IPS-20b (cell line): Measurements from ENCODE around the gene NIPA2.
"Not testable (repeated sequence)": the region's sequence is repeated elsewhere in the genome, so short reads cannot be mapped to it uniquely, and the experiment has no call there.

Experiments
- H3K27ac ChIP-seq: one replicate; pipeline ENCODE4 v1.5.1; 2013; ENCODE audit warnings: low read length
- H3K27me3 ChIP-seq: 2 replicates; pipeline ENCODE4 v1.6.1; 2013; ENCODE audit warnings: mild to moderate bottlenecking, low read length, inconsistent platforms; ENCODE audit not compliant: insufficient read depth
- H3K36me3 ChIP-seq: 2 replicates; pipeline ENCODE4 v1.6.1; 2013; ENCODE audit warnings: low read depth, mild to moderate bottlenecking, inconsistent platforms, low read length, moderate library complexity; ENCODE audit not compliant: insufficient read depth
- H3K4me1 ChIP-seq: 2 replicates; pipeline ENCODE4 v1.6.1; 2013; ENCODE audit warnings: mild to moderate bottlenecking, control low read depth, inconsistent platforms, low read length, moderate library complexity; ENCODE audit not compliant: insufficient read depth
- H3K4me3 ChIP-seq: 2 replicates; pipeline ENCODE4 v1.5.1; 2013; ENCODE audit warnings: mild to moderate bottlenecking, low read length, inconsistent platforms
- H3K9ac ChIP-seq: 2 replicates; pipeline ENCODE4 v1.6.1; 2013; ENCODE audit warnings: low read depth, mild to moderate bottlenecking, inconsistent platforms, low read length, moderate library complexity
- H3K9me3 ChIP-seq: 2 replicates; pipeline ENCODE4 v1.6.1; 2013; ENCODE audit warnings: mild to moderate bottlenecking, low read depth, low read length, inconsistent platforms; ENCODE audit not compliant: insufficient read depth

NIPA2 gene

GRCh38 chr15:22838292-22839042 lies at the start of gene NIPA2:
TSS of gene NIPA2 (plus strand) at chr15:22838666. CDS start at chr15:22851732, 13,066 bp downstream.
- Histone ChIP-seq H3K27me3 (no peaks in the 10 kb centered on the region), H3K4me3 (peak within 1 kb of the TSS; percentile 90), H3K9ac (peak within 1 kb of the TSS; percentile 91), H3K4me1 (peaks cover 5% of the 10 kb centered on the region; the same call in 1 of the 2 replicates), H3K9me3 (no peaks in the 10 kb centered on the region), H3K36me3 (peaks cover 12% of the 10 kb centered on the region), H3K27ac (no peak within 1 kb of the TSS)

- Histone ChIP-seq H3K9ac (no peak overlapping the region), H3K9me3 (no peaks in the 10 kb centered on the region), H3K4me3 (no peak overlapping the region), H3K27me3 (no peaks in the 10 kb centered on the region), H3K4me1 (peaks cover 7% of the 10 kb centered on the region; the same call in 1 of the 2 replicates), H3K36me3 (no peaks in the 10 kb centered on the region), H3K27ac (no peak overlapping the region)
Measured at GRCh38 chr15:22794063-22794462, 44.4 kb upstream of the NIPA2 start.

- Histone ChIP-seq H3K27ac (no peak overlapping the region), H3K27me3 (no peaks in the 10 kb centered on the region), H3K4me3 (no peak overlapping the region), H3K9me3 (no peaks in the 10 kb centered on the region), H3K4me1 (peaks cover 7% of the 10 kb centered on the region; the same call in 1 of the 2 replicates), H3K9ac (no peak overlapping the region), H3K36me3 (no peaks in the 10 kb centered on the region)
Measured at GRCh38 chr15:22794621-22795167, 43.8 kb upstream of the NIPA2 start.

GRCh38 chr15:22795206-22796063 lies 43.0 kb upstream of the NIPA2 start:
- Histone ChIP-seq H3K36me3 (no peaks in the 10 kb centered on the region), H3K27me3 (no peaks in the 10 kb centered on the region), H3K9ac (no peak overlapping the region), H3K9me3 (no peaks in the 10 kb centered on the region), H3K4me1 (peaks cover 7% of the 10 kb centered on the region; the same call in 1 of the 2 replicates), H3K27ac (no peak overlapping the region), H3K4me3 (no peak overlapping the region)

- Histone ChIP-seq H3K27me3 (no peaks in the 10 kb centered on the region), H3K4me3 (no peak overlapping the region), H3K36me3 (no peaks in the 10 kb centered on the region), H3K27ac (no peak overlapping the region), H3K9me3 (no peaks in the 10 kb centered on the region), H3K9ac (no peak overlapping the region), H3K4me1 (peaks cover 7% of the 10 kb centered on the region; the same call in 1 of the 2 replicates)
Measured at GRCh38 chr15:22796079-22796478, 42.4 kb upstream of the NIPA2 start.

- no peak overlapping the region for H3K9ac ChIP-seq
- H3K4me1 ChIP-seq: 0 out of 2 replicates have a peak, but pooled peaks cover 3% of the 10 kb centered on the region
- H3K36me3 ChIP-seq: no peaks in the 10 kb centered on the region
- H3K27ac ChIP-seq: no peak overlapping the region
- H3K27me3 ChIP-seq: no peaks in the 10 kb centered on the region
- no peaks in the 10 kb centered on the region for H3K9me3 ChIP-seq
- no peak overlapping the region for H3K4me3 ChIP-seq
Measured at GRCh38 chr15:22799902-22800301, 38.6 kb upstream of the NIPA2 start.

GRCh38 chr15:22803006-22803405 lies 35.5 kb upstream of the NIPA2 start:
- not testable (repeated sequence) for H3K36me3 ChIP-seq, H3K4me1 ChIP-seq, H3K27me3 ChIP-seq, H3K27ac ChIP-seq, H3K9ac ChIP-seq, H3K4me3 ChIP-seq, H3K9me3 ChIP-seq

- H3K9ac ChIP-seq: no peak overlapping the region
- H3K36me3 ChIP-seq: no peaks in the 10 kb centered on the region
- no peaks in the 10 kb centered on the region for H3K27me3 ChIP-seq
- no peaks in the 10 kb centered on the region for H3K4me1 ChIP-seq
- H3K27ac ChIP-seq: no peak overlapping the region
- H3K9me3 ChIP-seq: no peaks in the 10 kb centered on the region
- H3K4me3 ChIP-seq: no peak overlapping the region
Measured at GRCh38 chr15:22806156-22806555, 32.3 kb upstream of the NIPA2 start.

- Histone ChIP-seq H3K36me3 (no peaks in the 10 kb centered on the region), H3K4me1 (no peaks in the 10 kb centered on the region), H3K9me3 (no peaks in the 10 kb centered on the region), H3K9ac (no peak overlapping the region), H3K4me3 (no peak overlapping the region), H3K27me3 (no peaks in the 10 kb centered on the region), H3K27ac (no peak overlapping the region)
Measured at GRCh38 chr15:22806664-22807063, 31.8 kb upstream of the NIPA2 start.

- H3K27ac ChIP-seq, H3K27me3 ChIP-seq, H3K9me3 ChIP-seq, H3K9ac ChIP-seq, H3K4me1 ChIP-seq, H3K36me3 ChIP-seq, H3K4me3 ChIP-seq: not testable (repeated sequence)
Measured at GRCh38 chr15:22807831-22808230, 30.6 kb upstream of the NIPA2 start.

- Histone ChIP-seq H3K4me3 (no peak overlapping the region), H3K9me3 (no peaks in the 10 kb centered on the region), H3K27me3 (no peaks in the 10 kb centered on the region), H3K9ac (no peak overlapping the region), H3K27ac (no peak overlapping the region), H3K4me1 (no peaks in the 10 kb centered on the region), H3K36me3 (no peaks in the 10 kb centered on the region)
Measured at GRCh38 chr15:22808240-22808639, 30.2 kb upstream of the NIPA2 start.
